GM19035 (cell line): Measurements from ENCODE around the gene PDE8B.

Experiments
- ATAC-seq: cut with Tn5 transposase; IDR thresholded peaks from one replicate; pipeline ENCODE4 v1.9.1; 2021; ENCODE audit not compliant: unreplicated experiment

The PDE8B gene

GRCh38 chr5:77316871-77317661, 106.6 kb downstream of the PDE8B start:
- ATAC-seq: no peak

- no peak for ATAC-seq
These were observed 107.6 kb downstream of the PDE8B start for GRCh38 chr5:77318060-77318459.

GRCh38 chr5:77319117-77319804, 108.8 kb downstream of the PDE8B start:
- ATAC-seq: no peak

DNA sequence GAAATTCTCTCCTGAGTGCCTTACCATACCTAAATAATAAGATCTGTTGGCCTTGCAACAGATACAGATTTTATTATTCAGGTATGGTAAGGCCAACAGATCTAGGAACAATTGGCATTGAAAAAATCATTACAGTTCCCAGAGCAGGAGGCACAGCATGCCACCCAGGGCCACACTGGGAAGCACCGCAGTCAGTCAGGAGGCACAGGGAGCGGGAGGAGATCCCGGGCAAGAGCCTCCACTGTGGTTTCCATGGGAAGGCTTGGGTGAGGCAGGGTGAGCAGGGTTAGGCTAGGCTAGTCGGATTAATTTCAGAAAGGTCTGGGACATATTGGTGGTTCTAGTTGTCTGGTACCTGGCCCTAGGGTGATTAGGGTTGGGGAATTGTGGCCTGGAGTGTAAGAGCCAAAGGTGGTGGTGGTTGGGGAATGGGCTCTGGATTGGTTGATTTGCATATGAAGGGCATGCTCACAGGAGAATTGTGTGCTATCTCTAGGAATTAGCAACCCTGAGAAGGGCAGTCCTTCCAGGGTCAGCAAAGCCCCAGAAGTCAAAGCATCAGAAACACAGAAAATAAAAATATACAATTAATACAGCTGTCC, 111.4 kb downstream of the PDE8B start:
- no peak for ATAC-seq

GRCh38 chr5:77322406-77322805, 111.9 kb downstream of the PDE8B start:
- ATAC-seq: no peak

DNA sequence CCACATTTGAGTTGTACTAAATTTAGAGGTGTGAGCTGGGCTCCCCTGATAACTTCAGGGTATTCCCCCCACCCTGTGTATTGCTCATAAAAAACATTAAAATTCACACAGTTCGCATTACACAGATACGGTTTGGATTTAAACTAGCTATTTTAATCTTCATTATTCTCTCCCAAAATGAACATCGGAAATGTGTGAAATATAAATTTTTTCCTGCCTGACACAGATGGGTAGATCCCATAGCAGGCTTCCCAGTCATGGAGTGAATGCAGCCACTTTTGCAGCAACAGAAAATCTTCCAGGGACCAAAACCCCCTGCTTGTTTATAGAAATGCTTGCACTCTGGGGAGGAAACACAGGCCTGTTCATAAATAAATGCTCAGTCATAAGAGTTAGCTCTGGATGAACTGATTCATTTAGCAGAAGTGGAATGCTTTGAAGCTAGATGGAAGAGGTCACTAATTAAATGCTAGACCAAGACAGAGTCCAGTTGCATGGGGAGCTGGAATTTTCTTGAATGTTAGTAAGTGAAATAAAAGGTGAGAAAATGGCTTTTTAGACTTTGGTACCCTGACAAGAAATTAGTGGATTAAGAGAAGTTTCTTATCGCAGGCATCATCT, 115.6 kb downstream of the PDE8B start:
- no peak for ATAC-seq

DNA sequence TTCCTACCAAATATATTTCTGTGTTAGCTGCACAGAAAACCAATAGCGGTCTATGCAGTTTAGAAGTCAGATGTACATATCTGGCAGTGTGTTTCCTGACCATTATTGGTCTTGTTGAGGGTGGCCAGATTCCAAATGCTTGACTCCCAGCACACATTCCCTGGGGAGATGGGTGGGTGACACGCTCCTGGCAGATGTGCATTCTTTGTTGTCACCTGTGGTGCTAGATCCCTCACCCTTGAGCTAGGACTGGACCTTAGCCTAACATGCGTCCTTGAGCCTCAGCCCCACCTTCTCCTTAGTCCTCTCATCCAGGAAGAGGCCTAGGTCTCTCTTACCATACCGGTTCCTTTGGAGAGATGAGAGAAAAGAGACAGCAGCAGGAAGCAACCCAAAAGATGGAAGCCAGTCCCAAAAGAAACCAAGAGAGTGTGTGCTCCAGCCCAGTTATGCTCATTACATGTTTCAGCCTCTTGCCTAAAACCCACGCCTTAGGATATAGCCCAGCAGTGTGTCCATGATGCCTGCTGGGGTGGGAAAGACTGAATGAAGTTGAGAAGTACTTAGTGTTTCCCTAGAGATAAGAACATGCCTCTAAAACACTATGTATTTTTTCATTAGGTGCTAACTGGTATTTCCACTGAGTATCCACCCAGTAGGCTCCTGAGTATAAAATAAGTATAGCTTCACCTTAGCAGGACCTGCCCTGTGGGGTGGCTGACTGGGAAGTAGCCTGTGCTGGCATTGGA, 116.7 kb downstream of the PDE8B start:
- no peak for ATAC-seq

DNA sequence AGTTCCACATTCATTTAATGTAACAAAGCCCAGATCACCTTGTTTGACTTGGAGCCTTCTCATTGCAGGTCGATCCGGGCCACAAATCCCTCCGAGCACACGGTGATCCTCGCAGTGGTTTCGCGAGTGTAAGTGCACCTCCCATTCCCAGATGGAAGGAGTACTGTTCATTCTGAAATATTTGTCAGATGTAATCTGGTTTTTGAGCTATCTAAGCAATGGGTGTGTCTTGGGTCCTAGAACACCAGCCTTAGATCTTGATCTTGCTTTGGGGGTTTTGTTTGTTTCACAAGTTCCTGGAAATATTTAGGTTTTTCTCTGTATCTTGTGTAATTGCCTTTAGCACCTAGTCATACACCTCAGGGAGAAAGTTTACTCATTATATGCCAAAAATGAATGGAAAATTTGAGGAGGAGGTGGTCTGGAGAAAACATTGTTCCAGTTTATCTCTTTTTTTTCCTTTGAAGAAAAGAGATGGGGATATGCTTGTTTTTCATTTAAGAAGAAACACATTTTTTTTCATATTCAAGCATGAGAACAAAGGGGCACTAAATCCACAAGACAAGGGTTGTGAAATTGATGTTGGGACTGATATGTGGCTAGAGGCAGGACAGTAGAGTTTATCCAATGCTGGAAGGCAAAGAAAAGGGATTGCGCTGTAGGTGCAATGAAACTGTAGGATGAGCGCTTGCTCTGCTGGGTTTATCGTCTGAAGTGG, 118.6 kb downstream of the PDE8B start:
- ATAC-seq: no peak

DNA sequence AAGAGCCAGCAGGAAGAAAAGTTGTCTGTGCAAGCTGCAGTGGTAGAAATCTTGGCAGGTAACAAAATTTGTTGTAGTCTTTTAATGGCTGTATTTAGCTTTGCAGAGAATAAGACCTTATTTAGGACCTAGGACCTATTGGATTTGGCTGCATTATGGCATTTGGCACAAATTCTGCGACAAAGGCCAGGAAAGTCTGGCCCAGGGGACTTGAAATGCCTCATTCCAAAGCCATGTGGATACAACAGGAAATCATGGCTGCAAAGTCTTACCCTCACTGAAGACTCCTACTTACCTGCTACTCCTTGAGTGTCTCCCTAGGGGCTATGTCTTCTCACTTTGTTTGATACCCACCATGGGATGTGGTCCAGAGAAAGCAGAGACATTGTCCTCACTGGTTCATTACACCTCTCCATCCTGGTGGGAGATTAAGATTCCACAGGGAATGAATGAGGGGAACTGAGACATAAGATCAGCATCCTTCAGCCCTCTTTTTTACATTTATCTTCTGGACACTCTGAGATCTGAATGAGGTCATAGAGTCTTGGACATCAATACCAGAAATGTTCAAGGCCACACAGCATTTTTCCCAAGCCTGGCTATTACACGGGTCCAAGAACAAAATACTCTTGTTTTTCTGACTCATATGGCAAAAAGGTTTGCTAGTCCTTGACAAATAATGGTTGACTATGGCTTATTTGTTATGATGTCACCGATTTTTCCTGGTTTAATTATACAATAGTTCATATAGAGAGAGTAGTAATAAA, 119.4 kb downstream of the PDE8B start:
- ATAC-seq: no peak

DNA sequence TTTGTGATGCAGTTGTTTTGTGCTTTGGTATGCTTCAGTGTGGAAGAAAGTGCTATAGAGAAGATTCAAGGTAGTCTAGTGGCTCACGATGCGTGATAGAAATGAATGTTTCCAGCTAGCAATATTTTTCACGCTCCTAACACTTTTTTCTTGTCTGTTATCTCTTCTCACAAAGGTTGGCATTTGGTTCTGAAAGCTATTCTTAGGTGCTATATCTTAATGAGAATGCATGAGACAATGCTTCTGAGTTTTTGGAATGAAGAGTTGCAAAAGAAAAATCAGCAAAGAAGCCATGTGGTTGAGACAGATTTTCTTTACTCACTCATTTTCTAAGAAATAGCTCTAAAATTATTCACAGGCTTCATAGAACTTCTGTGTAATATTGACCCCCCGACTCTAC, 122.6 kb downstream of the PDE8B start:
- no peak for ATAC-seq

DNA sequence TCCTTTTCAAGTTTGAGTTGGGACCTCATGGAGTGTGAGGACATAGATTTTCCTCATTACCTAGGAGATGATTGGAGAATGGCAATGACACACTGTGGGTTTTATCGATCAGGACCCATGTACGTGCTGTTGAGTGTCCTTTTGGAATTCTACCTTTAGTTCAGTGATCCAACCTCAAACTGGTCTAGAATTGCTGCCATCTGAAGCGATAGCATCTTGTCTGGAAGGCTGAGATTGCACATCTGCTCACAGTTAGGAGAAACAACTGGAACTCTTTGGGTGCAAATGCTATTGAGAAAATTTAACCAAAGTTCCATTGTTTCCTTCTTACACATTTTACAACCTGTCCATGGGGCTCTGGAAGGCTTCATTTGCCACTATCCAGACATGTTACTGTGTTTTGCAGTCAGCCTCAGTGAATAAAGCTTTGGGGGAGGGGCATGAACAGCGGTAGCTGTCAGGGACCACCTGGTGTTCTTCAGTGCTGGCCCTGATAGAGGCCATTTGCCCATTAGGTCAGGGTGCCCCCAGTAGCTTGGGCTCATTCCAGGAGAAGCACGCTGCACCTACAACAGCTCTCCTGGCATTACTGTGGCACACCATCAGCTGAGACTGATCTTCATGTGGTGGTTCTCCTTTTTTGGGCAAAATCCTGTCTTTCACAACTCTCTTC, 123.1 kb downstream of the PDE8B start:
- no peak for ATAC-seq

DNA sequence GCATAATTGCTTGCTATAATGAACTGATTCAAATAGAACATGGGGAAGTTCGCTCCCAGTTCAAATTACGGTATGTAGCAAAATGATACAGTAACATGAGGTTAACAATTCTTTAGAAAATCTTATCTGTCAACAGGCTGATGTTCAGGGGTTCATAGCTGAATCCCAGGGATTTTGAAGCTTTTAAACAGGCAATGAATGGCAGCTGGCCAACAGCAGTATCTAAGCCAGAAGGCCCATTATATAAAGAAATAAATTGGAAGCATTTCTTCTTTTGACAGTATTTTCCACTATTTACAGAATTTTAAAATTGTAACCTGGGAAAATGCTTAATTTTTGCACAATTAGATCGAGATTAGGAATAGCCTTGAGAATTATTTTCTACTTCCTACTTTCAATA, 126.8 kb downstream of the PDE8B start:
- ATAC-seq: no peak

DNA sequence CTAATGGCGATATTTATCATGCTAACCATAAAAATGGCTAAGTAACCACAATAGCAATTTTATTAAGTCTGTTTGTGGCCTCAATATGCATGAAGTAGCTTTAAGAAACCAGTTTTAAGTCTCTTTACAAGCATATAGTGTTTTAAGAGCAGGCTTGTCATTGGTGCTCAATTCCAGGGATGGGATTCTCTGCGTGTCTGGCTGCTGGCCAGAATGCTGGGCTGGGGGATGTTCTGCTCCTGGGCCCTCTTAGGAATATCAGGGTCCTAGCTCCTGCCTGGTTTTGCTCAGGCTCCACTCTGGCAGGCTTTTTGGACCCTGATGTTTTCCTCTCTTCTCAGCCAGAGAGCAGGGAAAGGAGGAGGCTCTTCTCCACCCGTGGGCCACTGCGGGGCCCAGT, 127.2 kb downstream of the PDE8B start:
- ATAC-seq: no peak

DNA sequence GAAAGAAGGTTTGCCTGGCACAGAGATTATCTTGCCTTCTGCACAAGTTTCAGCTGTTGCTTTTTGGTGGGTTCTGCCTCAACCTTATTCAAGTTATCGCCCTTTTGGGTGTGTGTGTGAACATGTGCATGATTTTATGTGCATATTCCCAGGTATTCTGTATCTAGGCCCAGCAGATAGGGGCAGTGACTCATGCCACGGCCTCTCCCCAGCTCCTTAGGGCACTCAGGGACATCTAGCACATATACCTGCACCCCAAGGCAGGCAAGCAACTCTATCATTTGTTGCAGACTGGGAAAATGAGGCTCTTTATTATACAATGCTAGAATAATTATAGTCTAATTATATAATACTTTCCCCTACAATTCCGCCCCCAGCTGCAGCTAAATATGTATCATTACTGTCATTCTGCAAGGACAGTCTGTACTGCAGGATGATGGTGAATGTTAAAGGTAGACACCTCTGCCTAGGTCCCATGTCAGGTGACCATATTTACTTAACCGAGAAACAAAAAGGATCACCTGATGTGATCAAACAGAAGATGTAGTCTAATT, 128.9 kb downstream of the PDE8B start:
- ATAC-seq: no peak

- no peak for ATAC-seq
These were observed 132.7 kb downstream of the PDE8B start for GRCh38 chr5:77343165-77343564.

DNA sequence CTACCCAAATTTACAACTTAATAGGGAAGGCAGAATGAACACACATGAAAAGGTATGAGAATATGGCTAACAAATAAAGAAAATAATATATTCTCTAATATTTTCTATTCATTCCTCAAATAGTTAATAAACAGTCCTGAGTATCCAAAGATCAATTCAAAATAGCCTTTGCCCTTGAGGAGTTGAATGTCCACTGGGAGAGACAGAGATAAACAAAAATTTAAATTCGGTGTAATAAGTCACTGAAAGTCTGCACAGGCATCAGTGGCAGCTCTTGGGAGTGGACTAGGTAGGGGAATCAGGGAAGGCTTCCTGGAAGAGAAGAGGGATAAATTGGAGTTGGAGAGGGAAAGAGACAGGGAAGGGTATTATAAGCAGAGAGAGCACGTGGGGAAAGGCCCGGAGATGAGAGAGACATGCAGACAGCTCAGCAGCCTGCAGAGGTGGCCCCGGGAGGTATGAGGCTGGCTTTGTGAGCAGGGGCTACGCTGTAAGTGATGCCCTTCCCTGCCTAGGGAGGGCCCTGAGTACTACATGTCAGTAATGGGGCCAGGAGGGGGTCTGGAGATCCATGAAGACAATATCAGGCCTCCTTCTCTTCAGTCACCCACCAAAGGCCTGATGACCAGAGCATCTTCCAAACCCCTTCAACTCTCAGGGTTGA, 137.1 kb downstream of the PDE8B start:
- no peak for ATAC-seq

GRCh38 chr5:77353251-77353650, 142.8 kb downstream of the PDE8B start:
- ATAC-seq: no peak

GRCh38 chr5:77354454-77354853, 144.0 kb downstream of the PDE8B start:
- no peak for ATAC-seq
